ENCODE measurements around the gene DNAJB13.

The DNAJB13 gene

GRCh38 chr11:74008373-74009229 lies 57.8 kb downstream of the DNAJB13 start, which contains the start of gene UCP3:
Gene UCP3, minus strand, starts transcription at chr11:74009085. Its CDS starts 2,043 bp downstream, at chr11:74007042.
- Mint-ChIP-seq H3K4me3 (peak within 1 kb of the TSS; percentile 6), H3K9me3 (no peaks in the 10 kb centered on the region)

GRCh38 chr11:74009230-74009547 lies 58.4 kb downstream of the DNAJB13 start:
- Mint-ChIP-seq H3K9me3 (no peaks in the 10 kb centered on the region), H3K36me3 (ENCODE audit: low read depth) (peaks cover 16% of the 10 kb centered on the region), H3K4me3 (no peak overlapping the region), H3K4me1 (ENCODE audit: low read depth) (peaks cover 91% of the 10 kb centered on the region), H3K27me3 (no peaks in the 10 kb centered on the region), H3K27ac (peak overlapping the region; percentile 76)

More at GRCh38 chr11:74008373-74009229, 57.8 kb downstream of the DNAJB13 start, which contains the start of gene UCP3:
- no peaks in the 10 kb centered on the region for H3K27me3 Mint-ChIP-seq
- H3K36me3 Mint-ChIP-seq (ENCODE audit: low read depth): peaks cover 16% of the 10 kb centered on the region
- peak within 1 kb of the TSS; percentile 99 for H3K27ac Mint-ChIP-seq
- peaks cover 93% of the 10 kb centered on the region for H3K4me1 Mint-ChIP-seq (ENCODE audit: low read depth)

GRCh38 chr11:74009675-74010305 lies 59.0 kb downstream of the DNAJB13 start:
- Mint-ChIP-seq H3K9me3 (no peaks in the 10 kb centered on the region), H3K27ac (peak overlapping the region; percentile 99), H3K4me3 (peak overlapping the region; percentile 6), H3K4me1 (ENCODE audit: low read depth) (peaks cover 89% of the 10 kb centered on the region), H3K27me3 (no peaks in the 10 kb centered on the region), H3K36me3 (ENCODE audit: low read depth) (peaks cover 16% of the 10 kb centered on the region)

GRCh38 chr11:74010306-74011300 lies 59.8 kb downstream of the DNAJB13 start:
- peak overlapping the region; percentile 99 for H3K27ac Mint-ChIP-seq
- H3K4me1 Mint-ChIP-seq (ENCODE audit: low read depth): peaks cover 89% of the 10 kb centered on the region
- peak overlapping the region; percentile 52 for H3K4me3 Mint-ChIP-seq
- no peaks in the 10 kb centered on the region for H3K9me3 Mint-ChIP-seq
- H3K36me3 Mint-ChIP-seq (ENCODE audit: low read depth): peaks cover 16% of the 10 kb centered on the region
- no peaks in the 10 kb centered on the region for H3K27me3 Mint-ChIP-seq

GRCh38 chr11:74011360-74012073 lies 60.7 kb downstream of the DNAJB13 start:
- Mint-ChIP-seq H3K4me1 (ENCODE audit: low read depth) (peaks cover 89% of the 10 kb centered on the region), H3K4me3 (peak overlapping the region; percentile 52), H3K9me3 (no peaks in the 10 kb centered on the region), H3K27ac (peak overlapping the region; percentile 99), H3K27me3 (no peaks in the 10 kb centered on the region), H3K36me3 (ENCODE audit: low read depth) (peaks cover 23% of the 10 kb centered on the region)

GRCh38 chr11:74012074-74012809 lies 61.4 kb downstream of the DNAJB13 start:
- H3K4me3 Mint-ChIP-seq: peak overlapping the region; percentile 52
- H3K4me1 Mint-ChIP-seq (ENCODE audit: low read depth): peaks cover 91% of the 10 kb centered on the region
- H3K9me3 Mint-ChIP-seq: no peaks in the 10 kb centered on the region
- peaks cover 30% of the 10 kb centered on the region for H3K36me3 Mint-ChIP-seq (ENCODE audit: low read depth)
- H3K27me3 Mint-ChIP-seq: no peaks in the 10 kb centered on the region
- peak overlapping the region; percentile 99 for H3K27ac Mint-ChIP-seq

- no peak overlapping the region for H3K27ac Mint-ChIP-seq
- H3K4me1 Mint-ChIP-seq (ENCODE audit: low read depth): peaks cover 85% of the 10 kb centered on the region
- H3K36me3 Mint-ChIP-seq (ENCODE audit: low read depth): peaks cover 31% of the 10 kb centered on the region
- no peaks in the 10 kb centered on the region for H3K27me3 Mint-ChIP-seq
- H3K9me3 Mint-ChIP-seq: no peaks in the 10 kb centered on the region
- no peak overlapping the region for H3K4me3 Mint-ChIP-seq
These were observed 62.3 kb downstream of the DNAJB13 start for GRCh38 chr11:74013141-74013540.

- Mint-ChIP-seq H3K4me3 (no peak overlapping the region), H3K27ac (no peak overlapping the region)
These were observed 64.1 kb downstream of the DNAJB13 start for GRCh38 chr11:74014880-74015279.

GRCh38 chr11:74015919-74016684 lies 65.3 kb downstream of the DNAJB13 start:
- no peaks in the 10 kb centered on the region for H3K9me3 Mint-ChIP-seq
- H3K4me1 Mint-ChIP-seq (ENCODE audit: low read depth): peaks cover 57% of the 10 kb centered on the region
- peak overlapping the region; percentile 66 for H3K27ac Mint-ChIP-seq
- peaks cover 30% of the 10 kb centered on the region for H3K36me3 Mint-ChIP-seq (ENCODE audit: low read depth)
- no peaks in the 10 kb centered on the region for H3K27me3 Mint-ChIP-seq
- H3K4me3 Mint-ChIP-seq: no peak overlapping the region

More at GRCh38 chr11:74014880-74015279, 64.1 kb downstream of the DNAJB13 start:
- Mint-ChIP-seq H3K4me1 (ENCODE audit: low read depth) (peaks cover 69% of the 10 kb centered on the region), H3K9me3 (no peaks in the 10 kb centered on the region), H3K27me3 (no peaks in the 10 kb centered on the region), H3K36me3 (ENCODE audit: low read depth) (peaks cover 31% of the 10 kb centered on the region)

GRCh38 chr11:74017631-74018030 lies 66.8 kb downstream of the DNAJB13 start:
- Mint-ChIP-seq H3K4me3 (no peak overlapping the region), H3K9me3 (no peaks in the 10 kb centered on the region), H3K36me3 (ENCODE audit: low read depth) (peaks cover 18% of the 10 kb centered on the region), H3K27ac (no peak overlapping the region), H3K27me3 (no peaks in the 10 kb centered on the region), H3K4me1 (ENCODE audit: low read depth) (peaks cover 41% of the 10 kb centered on the region)

GRCh38 chr11:74018331-74019005 lies 67.6 kb downstream of the DNAJB13 start:
- Mint-ChIP-seq H3K9me3 (no peaks in the 10 kb centered on the region), H3K4me3 (no peak overlapping the region), H3K27ac (no peak overlapping the region), H3K4me1 (ENCODE audit: low read depth) (peaks cover 36% of the 10 kb centered on the region), H3K27me3 (no peaks in the 10 kb centered on the region), H3K36me3 (ENCODE audit: low read depth) (peaks cover 15% of the 10 kb centered on the region)

- Mint-ChIP-seq H3K27ac (no peak overlapping the region), H3K4me1 (ENCODE audit: low read depth) (peaks cover 39% of the 10 kb centered on the region), H3K36me3 (ENCODE audit: low read depth) (peaks cover 21% of the 10 kb centered on the region), H3K9me3 (no peaks in the 10 kb centered on the region), H3K4me3 (no peak overlapping the region), H3K27me3 (no peaks in the 10 kb centered on the region)
These were observed 68.4 kb downstream of the DNAJB13 start for GRCh38 chr11:74019104-74019738.
